ENCODE results near the gene CHST13.

GRCh38 chr3:126476166-126477060, 47.5 kb upstream of the CHST13 start:
- no peak for TF ChIP-seq CTCF (IDR thresholded peaks at IDR 0.05)
- TF ChIP-seq POLR2A (IDR thresholded peaks at IDR 0.05) = no peak
